Measurements from ENCODE around the gene DGKQ. TPM values are rescaled to one million over a fixed set of nuclear protein-coding genes. Genes with fewer than 3 reads are reported as not detected.

DGKQ gene
- polyA plus RNA-seq, 1 of the 3 experiments (the other 2 are of a cell fraction) = 10.9 TPM

DNA sequence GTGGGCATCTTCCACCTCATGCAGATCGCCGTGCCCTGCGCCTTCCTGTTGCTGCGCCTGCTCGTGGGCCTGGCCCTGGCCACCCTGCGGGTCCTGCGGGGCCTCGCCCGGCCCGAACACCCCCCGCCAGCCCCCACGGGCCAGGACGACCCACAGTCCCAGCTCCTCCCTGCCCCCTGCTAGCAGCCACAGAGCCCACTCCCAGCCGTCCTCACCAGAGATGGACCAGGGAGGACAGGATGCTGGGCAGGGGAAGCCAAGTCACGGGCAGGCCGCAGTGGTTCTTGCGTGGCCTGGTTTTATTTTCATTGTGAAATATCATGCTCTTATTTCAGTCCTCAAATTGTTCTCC is 15.1 kb downstream of the DGKQ start:
- Histone ChIP-seq H3K36me3 (replicated peaks in 1 of 2; ENCODE audit: control insufficient read depth in 1 of 2, insufficient read depth in 2 of 2, low read length in 1 of 2) (peaks cover 0 to 39% of the 10 kb centered on the region in 2 experiments), H3K27me3 (ENCODE audit: insufficient read depth) (no peaks in the 10 kb centered on the region), H3K4me1 (ENCODE audit: control insufficient read depth in 1 of 2, insufficient read depth in 2 of 2, low read depth in 1 of 2, low read length in 1 of 2) (no peaks in the 10 kb centered on the region), H2AFZ (ENCODE audit: low read depth) (no peak overlapping the region), H3K9ac (no peak overlapping the region), H3K9me2 (no peaks in the 10 kb centered on the region), H3K27ac (ENCODE audit: low read depth in 2 of 2, low read length in 1 of 2) (no peak overlapping the region), H3K9me3 (no peaks in the 10 kb centered on the region), H3F3A (replicated peaks; ENCODE audit: insufficient read depth) (no peaks in the 10 kb centered on the region), H3K4me2 (no peak overlapping the region), H4K20me1 (ENCODE audit: insufficient read depth) (no peaks in the 10 kb centered on the region), H3K79me2 (ENCODE audit: insufficient read depth) (no peaks in the 10 kb centered on the region), H3K4me3 (ENCODE audit: low read depth in 2 of 2, low read length in 1 of 2) (no peak overlapping the region)
- WGBS (ENCODE audit: low lambda C conversion rate) = over 99% methylated on average over 11 of the region's 17 CpGs
- ChIA-PET POLR2A (no interaction called here), CTCF (no interaction called here)
- DNase-seq = peak; percentile 37
- TF ChIP-seq JUND (IDR thresholded peaks at IDR 0.05) (no peak), ELF1 (IDR thresholded peaks at IDR 0.05) (no peak), RXRA (IDR thresholded peaks at IDR 0.05; ENCODE audit: borderline replicate concordance, low read depth) (no peak), GABPA (IDR thresholded peaks at IDR 0.05; ENCODE audit: low read depth) (no peak), TCF12 (IDR thresholded peaks at IDR 0.05) (no peak)

DNA sequence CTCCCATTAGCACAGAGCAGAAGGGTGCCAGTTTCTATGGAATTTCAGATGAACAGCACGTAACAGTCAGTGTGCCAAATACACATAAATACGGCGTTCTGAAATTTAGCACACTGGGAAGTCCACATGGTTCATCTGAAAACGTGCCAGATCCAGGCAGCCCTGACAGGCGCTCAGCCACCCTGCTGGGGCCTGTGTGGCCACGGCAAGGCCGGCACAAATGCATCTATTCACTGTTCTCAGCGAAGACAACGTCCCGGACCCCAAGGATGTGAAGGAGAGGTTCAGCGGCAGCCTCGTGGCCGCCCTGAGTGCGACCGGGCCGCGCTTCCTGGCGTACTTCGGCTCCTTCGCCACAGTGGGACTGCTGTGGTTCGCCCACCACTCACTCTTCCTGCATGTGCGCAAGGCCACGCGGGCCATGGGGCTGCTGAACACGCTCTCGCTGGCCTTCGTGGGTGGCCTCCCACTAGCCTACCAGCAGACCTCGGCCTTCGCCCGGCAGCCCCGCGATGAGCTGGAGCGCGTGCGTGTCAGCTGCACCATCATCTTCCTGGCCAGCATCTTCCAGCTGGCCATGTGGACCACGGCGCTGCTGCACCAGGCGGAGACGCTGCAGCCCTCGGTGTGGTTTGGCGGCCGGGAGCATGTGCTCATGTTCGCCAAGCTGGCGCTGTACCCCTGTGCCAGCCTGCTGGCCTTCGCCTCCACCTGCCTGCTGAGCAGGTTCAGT is 15.6 kb downstream of the DGKQ start:
- TF ChIP-seq JUND (IDR thresholded peaks at IDR 0.05) = no peak
- no peak for TF ChIP-seq TEAD4 (IDR thresholded peaks at IDR 0.05; ENCODE audit: borderline replicate concordance, insufficient read depth)
- no peak for TF ChIP-seq EP300 (IDR thresholded peaks at IDR 0.05; ENCODE audit: borderline replicate concordance in 1 of 2, low read depth in 1 of 2, low read length in 1 of 2)
- H2AFZ ChIP-seq (ENCODE audit: low read depth) = no peak overlapping the region
- H3K9ac ChIP-seq = no peak overlapping the region
- H3K4me3 ChIP-seq (ENCODE audit: low read depth in 2 of 2, low read length in 1 of 2) = no peak overlapping the region
- H3K4me1 ChIP-seq (ENCODE audit: control insufficient read depth in 1 of 2, insufficient read depth in 2 of 2, low read depth in 1 of 2, low read length in 1 of 2) = no peaks in the 10 kb centered on the region
- H3F3A ChIP-seq (replicated peaks; ENCODE audit: insufficient read depth) = no peaks in the 10 kb centered on the region
- no peaks in the 10 kb centered on the region for H3K9me2 ChIP-seq
- no peaks in the 10 kb centered on the region for H3K79me2 ChIP-seq (ENCODE audit: insufficient read depth)
- CTCF ChIA-PET = no interaction called here
- H3K27ac ChIP-seq (ENCODE audit: low read depth in 2 of 2, low read length in 1 of 2) = no peak overlapping the region
- H3K9me3 ChIP-seq = no peaks in the 10 kb centered on the region
- no peaks in the 10 kb centered on the region for H4K20me1 ChIP-seq (ENCODE audit: insufficient read depth)
- peak; percentile 21 for DNase-seq
- H3K4me2 ChIP-seq = no peak overlapping the region
- no peaks in the 10 kb centered on the region for H3K27me3 ChIP-seq (ENCODE audit: insufficient read depth)
- WGBS (ENCODE audit: low lambda C conversion rate) = 94% methylated on average over 30 of the region's 45 CpGs
- POLR2A ChIA-PET = no interaction called here
- peaks cover 0 to 34% of the 10 kb centered on the region in 2 experiments for H3K36me3 ChIP-seq (replicated peaks in 1 of 2; ENCODE audit: control insufficient read depth in 1 of 2, insufficient read depth in 2 of 2, low read length in 1 of 2)

DNA sequence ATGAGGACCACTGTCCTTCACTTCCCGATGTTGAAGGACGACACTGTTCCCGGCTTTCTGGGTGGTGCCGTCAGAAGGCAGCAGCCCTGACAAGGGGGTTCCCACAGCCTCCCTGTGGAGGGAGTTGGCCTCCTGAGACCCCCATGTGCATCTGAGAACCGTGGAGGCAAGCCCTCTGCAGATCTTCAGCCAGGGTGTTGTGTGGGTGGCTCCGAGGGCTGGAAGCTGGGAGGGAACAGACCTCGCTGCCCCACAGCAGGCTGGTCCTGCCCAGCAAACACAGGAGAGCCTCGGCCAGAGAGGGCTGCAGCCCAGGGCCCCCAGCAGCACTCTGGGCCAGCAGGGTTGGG is 16.2 kb downstream of the DGKQ start:
- no peaks in the 10 kb centered on the region for H3K9me2 ChIP-seq
- H3K9me3 ChIP-seq = no peaks in the 10 kb centered on the region
- H3K27me3 ChIP-seq (ENCODE audit: insufficient read depth) = no peaks in the 10 kb centered on the region
- no peak overlapping the region for H3K27ac ChIP-seq (ENCODE audit: low read depth in 2 of 2, low read length in 1 of 2)
- no peaks in the 10 kb centered on the region for H3F3A ChIP-seq (replicated peaks; ENCODE audit: insufficient read depth)
- H3K9ac ChIP-seq = no peak overlapping the region
- peak; percentile 19 for DNase-seq
- ChIA-PET CTCF (no interaction called here), POLR2A (no interaction called here)
- no peaks in the 10 kb centered on the region for H4K20me1 ChIP-seq (ENCODE audit: insufficient read depth)
- 87% methylated on average over 4 of the region's 8 CpGs for WGBS (ENCODE audit: low lambda C conversion rate)
- peaks cover 0 to 30% of the 10 kb centered on the region in 2 experiments for H3K36me3 ChIP-seq (replicated peaks in 1 of 2; ENCODE audit: control insufficient read depth in 1 of 2, insufficient read depth in 2 of 2, low read length in 1 of 2)
- H2AFZ ChIP-seq (ENCODE audit: low read depth) = no peak overlapping the region
- no peak overlapping the region for H3K4me2 ChIP-seq
- H3K4me3 ChIP-seq (ENCODE audit: low read depth in 2 of 2, low read length in 1 of 2) = no peak overlapping the region
- no peaks in the 10 kb centered on the region for H3K79me2 ChIP-seq (ENCODE audit: insufficient read depth)
- no peaks in the 10 kb centered on the region for H3K4me1 ChIP-seq (ENCODE audit: control insufficient read depth in 1 of 2, insufficient read depth in 2 of 2, low read depth in 1 of 2, low read length in 1 of 2)
- no peak for TF ChIP-seq RFX5 (IDR thresholded peaks at IDR 0.05; ENCODE audit: low read length)
- TF ChIP-seq GABPA (IDR thresholded peaks at IDR 0.05; ENCODE audit: low read depth) = no peak
- TF ChIP-seq SIN3A (IDR thresholded peaks at IDR 0.05; ENCODE audit: borderline replicate concordance, low read depth, low read length) = no peak
- TF ChIP-seq, protein P1, sequence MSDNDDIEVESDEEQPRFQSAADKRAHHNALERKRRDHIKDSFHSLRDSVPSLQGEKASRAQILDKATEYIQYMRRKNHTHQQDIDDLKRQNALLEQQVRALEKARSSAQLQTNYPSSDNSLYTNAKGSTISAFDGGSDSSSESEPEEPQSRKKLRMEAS (IDR thresholded peaks at IDR 0.05; ENCODE audit: low read depth) = no peak
- TF ChIP-seq, protein P2, sequence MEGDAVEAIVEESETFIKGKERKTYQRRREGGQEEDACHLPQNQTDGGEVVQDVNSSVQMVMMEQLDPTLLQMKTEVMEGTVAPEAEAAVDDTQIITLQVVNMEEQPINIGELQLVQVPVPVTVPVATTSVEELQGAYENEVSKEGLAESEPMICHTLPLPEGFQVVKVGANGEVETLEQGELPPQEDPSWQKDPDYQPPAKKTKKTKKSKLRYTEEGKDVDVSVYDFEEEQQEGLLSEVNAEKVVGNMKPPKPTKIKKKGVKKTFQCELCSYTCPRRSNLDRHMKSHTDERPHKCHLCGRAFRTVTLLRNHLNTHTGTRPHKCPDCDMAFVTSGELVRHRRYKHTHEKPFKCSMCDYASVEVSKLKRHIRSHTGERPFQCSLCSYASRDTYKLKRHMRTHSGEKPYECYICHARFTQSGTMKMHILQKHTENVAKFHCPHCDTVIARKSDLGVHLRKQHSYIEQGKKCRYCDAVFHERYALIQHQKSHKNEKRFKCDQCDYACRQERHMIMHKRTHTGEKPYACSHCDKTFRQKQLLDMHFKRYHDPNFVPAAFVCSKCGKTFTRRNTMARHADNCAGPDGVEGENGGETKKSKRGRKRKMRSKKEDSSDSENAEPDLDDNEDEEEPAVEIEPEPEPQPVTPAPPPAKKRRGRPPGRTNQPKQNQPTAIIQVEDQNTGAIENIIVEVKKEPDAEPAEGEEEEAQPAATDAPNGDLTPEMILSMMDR (IDR thresholded peaks at IDR 0.05) = no peak
- no peak for TF ChIP-seq POLR2AphosphoS5 (IDR thresholded peaks at IDR 0.05; ENCODE audit: low read depth, low read length)
- TF ChIP-seq FOSL2 (IDR thresholded peaks at IDR 0.05; ENCODE audit: borderline replicate concordance, low read depth) = no peak
- no peak for TF ChIP-seq MEF2A (IDR thresholded peaks at IDR 0.05; ENCODE audit: borderline replicate concordance, low read depth)
- TF ChIP-seq, protein P3, sequence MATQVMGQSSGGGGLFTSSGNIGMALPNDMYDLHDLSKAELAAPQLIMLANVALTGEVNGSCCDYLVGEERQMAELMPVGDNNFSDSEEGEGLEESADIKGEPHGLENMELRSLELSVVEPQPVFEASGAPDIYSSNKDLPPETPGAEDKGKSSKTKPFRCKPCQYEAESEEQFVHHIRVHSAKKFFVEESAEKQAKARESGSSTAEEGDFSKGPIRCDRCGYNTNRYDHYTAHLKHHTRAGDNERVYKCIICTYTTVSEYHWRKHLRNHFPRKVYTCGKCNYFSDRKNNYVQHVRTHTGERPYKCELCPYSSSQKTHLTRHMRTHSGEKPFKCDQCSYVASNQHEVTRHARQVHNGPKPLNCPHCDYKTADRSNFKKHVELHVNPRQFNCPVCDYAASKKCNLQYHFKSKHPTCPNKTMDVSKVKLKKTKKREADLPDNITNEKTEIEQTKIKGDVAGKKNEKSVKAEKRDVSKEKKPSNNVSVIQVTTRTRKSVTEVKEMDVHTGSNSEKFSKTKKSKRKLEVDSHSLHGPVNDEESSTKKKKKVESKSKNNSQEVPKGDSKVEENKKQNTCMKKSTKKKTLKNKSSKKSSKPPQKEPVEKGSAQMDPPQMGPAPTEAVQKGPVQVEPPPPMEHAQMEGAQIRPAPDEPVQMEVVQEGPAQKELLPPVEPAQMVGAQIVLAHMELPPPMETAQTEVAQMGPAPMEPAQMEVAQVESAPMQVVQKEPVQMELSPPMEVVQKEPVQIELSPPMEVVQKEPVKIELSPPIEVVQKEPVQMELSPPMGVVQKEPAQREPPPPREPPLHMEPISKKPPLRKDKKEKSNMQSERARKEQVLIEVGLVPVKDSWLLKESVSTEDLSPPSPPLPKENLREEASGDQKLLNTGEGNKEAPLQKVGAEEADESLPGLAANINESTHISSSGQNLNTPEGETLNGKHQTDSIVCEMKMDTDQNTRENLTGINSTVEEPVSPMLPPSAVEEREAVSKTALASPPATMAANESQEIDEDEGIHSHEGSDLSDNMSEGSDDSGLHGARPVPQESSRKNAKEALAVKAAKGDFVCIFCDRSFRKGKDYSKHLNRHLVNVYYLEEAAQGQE (IDR thresholded peaks at IDR 0.05; ENCODE audit: low read depth, low read length) = no peak
- TF ChIP-seq CHD2 (IDR thresholded peaks at IDR 0.05; ENCODE audit: low read length, partially characterized antibody) = no peak
